ENCODE results near the gene WNK3.
"Not testable (repeated sequence)": the region's sequence is repeated elsewhere in the genome, so short reads cannot be mapped to it uniquely, and the experiment has no call there.

WNK3 gene

DNA sequence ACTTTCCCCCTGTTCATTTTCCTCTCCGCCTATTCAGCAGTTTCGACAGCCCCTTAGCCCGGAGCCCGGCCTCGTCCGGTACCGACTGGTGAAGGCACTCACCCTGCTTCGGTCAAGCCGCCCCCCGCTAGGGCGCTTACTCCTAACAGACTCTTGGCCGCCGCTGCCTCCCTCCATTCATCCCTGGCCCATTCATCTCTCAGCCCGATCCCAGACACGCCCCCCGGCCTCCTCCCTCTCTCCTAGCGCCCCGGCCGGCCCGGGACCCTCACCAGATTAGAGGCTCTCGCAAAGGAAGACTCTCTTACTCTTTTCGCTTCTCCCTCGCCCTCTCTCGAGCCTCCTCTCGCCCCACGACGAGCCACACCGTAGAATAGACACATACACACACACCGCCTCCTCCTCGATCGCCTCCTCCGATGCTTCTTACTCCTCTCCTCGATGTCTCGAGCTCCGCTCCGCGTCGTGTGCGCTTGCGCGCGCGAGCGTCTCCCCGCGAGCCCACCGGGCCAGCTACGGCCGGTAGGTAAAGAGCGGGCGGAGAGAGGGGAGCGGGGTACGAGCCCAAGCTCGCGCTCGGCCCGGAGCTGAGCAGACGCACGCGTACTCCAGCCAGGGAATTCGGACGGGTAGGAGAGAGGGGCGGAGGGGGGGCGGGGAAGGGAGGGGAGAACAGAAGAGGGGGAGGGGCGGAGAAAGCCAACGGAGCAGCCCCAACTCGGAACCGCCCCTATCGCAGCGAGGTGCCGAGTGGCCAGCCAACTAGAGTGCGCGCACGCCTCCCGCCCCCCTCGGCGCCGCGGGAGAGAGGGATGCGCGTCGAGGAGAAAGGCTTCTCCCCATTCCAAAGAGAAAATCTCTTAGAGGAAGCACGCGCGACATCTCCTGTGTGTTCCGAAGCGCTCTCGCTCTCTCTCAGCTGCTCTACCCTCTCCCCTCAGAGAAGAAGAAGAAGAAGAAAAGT is at the start of gene WNK3:
Gene WNK3 (minus strand): TSS at position 633 of the 964 bp plus-strand sequence.
- DNase-seq: no peak

DNA sequence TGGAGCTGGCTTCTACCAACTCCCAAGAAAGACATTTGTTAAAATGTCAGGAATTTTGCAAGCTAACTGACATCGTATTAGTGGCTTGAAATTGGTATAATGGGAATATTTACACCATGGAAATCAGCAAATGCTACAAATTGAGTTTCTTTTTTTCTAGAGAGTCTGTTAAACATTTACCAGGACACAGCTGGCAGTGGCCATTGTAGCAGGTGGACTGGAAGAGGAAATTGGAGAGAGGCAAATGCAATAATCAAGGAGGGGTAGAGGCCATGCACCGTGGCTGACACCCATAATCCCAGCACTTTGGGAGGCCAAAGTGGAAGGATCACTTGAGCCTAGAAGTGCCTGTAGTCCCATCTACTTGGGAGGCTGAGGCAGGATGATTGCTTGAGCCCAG is 49.4 kb upstream of the WNK3 start:
- DNase-seq: no peak

GRCh38 chrX:54397113-54397512 is 39.3 kb upstream of the WNK3 start:
- no peak for DNase-seq

GRCh38 chrX:54386314-54386713 is 28.5 kb upstream of the WNK3 start:
- DNase-seq: no peak

GRCh38 chrX:54384661-54385060 is 26.8 kb upstream of the WNK3 start:
- not testable (repeated sequence) for DNase-seq

DNA sequence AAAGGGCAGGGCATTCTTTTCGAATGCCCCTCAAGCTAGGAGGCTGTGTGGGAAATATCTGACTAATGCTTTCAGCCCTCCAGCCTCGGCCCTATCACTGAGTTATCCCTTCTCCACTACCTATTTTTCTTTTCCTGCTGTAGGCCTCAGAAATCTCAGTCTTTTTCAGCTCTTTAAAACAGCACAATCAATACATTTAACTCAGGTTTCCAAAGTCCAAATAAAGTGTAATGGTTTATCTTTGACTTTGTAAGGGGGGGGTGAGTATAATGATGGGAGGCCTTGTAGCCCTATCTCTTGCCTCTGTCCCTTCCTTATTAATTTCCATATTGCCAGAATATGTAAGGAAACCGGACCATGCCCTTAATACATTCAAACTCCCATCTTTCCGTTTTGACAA is 1.6 kb upstream of the WNK3 start:
- no peak for DNase-seq

DNA sequence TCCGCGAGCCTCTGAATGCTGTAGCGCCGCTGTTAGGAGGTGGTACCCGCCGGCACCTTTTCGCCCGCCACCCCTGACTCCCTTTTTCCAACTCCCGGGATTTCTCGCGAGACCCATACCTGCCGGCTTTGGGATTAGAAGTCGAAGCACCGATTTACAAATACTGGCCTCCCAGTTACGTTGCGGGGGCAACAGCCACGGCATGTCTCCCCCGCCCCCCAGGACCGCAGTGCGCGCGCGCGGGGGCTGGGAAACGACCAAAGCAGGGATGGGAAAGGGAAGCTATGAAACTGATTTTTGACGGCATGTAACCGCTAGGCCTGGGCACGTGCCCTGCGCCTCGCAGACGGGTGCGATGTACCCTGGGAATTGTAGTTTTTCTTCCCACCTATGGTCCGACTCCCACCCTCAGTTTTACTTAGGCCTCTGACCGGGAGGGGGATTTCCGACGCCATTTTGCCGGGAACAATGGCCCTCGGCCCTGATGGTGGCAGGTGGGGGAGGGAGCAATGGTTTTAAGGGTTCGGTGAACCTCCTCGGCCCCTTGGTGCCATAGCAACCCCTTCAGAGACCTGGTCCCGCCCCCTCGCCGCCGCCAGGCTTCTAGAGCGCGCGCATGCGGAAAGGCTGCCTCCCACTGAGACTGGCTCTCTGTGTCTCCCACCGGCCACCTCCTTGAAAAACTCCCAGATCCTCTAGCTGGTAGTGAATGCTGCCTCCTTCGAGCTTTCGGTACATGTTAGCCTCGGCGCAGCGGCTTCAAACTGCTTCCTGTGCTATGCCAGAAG is 772 bp upstream of the WNK3 start:
- no peak for DNase-seq

DNA sequence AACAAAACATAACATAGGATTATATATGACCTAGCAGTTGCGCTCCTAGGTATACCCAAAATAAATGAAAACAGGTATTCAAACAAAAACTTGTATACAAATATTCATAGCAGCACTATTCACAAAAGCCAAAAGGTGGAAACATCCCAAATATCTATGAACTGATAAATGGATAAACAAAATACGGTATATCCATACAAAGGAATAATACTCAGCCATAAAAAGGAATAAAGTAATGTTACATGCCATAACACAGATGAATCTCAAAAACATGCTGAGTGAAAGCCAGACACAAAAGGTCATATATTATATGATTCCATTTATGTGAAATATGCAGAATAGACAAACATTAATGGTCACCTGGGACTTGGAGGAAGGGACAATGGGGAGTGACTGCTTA is 5.2 kb downstream of the WNK3 start:
- no peak for DNase-seq

DNA sequence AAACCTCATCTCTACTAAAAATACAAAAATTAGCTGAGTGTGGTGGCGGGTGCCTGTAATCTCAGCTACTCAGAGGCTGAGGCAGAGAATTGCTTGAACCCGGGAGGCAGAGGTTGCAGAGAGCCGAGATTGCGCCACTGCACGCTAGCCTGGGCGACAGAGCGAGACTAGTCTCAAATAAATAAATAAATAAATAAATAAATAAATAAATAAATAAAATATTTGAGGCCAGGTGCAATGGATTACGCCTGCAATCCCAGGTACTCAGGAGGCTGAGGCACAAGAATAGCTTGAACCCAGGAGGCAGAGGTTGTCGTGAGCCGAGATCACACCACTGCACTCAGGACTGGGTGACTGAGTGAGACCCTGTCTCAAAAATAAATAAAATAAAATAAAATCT is 20.5 kb downstream of the WNK3 start:
- not testable (repeated sequence) for DNase-seq

- no peak for DNase-seq
These were observed 32.8 kb downstream of the WNK3 start for GRCh38 chrX:54325077-54325476.

GRCh38 chrX:54320067-54320466 is 37.8 kb downstream of the WNK3 start:
- no peak for DNase-seq

DNA sequence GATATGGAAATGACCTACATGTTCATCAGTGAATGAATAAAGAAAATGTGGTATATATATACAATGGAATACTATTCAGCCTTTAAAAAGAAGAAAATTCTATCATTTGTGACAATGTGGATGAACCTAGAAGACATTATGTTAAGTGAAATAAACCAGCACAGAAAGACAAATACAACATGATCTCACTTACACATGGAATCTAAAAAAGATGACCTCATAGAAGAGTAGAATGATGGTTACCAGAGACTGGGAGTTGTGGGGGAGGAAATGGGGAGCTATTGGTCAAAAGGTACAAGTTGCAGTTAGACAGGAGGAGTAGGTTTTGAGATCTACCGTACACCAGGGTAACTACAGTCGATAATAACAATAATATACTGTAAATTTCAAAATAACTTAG is 51.5 kb downstream of the WNK3 start:
- no peak for DNase-seq

DNA sequence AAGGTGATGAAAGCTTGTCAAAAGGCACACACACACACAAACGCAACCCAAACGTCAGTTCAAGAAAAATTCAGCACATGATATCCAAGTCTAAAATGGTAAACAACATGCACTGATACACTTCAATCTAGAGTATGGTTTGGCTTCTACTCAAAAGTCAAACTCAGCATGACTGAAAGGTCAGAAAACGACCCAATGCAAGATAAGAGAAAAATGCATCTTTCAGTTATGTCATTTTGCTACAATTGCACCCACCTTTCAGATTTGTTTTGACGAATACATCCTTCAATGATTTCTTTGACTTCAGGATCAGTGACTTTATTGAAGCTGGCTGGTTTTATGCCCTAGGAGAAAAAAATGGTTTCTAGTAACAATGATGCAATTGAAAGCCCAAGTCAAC is 56.3 kb downstream of the WNK3 start:
- DNase-seq: no peak

DNA sequence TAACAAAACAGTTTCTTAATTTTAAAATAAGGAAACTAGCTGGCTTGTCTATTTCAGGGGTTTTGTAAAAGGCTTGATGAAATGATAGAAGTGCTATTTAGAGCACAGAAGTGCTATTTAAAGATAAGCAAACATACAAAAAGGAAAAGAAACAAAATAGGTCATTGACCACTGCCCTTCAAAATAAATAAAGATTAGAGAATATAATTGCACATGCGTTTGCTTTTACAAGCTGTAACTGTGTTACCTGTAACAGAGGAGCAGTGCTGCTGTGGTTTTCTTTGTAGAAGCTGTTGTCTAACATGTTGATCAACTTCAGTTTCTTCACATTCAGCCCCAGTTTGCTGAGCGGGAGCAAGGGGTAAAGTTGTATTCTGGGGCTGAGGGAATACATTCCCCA is 63.5 kb downstream of the WNK3 start:
- no peak for DNase-seq

GRCh38 chrX:54292755-54293154 is 65.1 kb downstream of the WNK3 start:
- DNase-seq: no peak

- DNase-seq: no peak
These were observed 66.1 kb downstream of the WNK3 start for GRCh38 chrX:54291758-54292157.

DNA sequence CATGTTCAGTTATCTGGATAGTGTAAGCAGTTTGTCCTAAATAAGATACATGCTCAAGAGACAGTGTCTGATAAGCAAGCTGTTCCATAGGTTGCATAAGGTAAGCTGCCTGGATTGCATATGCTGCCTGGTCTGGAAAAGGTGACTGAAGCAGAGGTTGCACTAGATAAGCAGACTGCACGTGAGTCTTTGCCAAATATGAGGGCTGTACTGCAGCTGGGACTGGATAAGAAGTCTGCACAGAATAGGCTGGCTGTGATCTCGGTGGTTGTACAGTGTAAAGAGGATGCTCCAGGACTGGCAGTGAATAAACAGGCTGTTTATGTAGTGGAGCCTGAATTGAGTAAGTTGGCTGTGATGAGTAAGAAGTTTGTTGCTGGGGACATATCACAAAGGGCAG is 68.9 kb downstream of the WNK3 start:
- no peak for DNase-seq

DNA sequence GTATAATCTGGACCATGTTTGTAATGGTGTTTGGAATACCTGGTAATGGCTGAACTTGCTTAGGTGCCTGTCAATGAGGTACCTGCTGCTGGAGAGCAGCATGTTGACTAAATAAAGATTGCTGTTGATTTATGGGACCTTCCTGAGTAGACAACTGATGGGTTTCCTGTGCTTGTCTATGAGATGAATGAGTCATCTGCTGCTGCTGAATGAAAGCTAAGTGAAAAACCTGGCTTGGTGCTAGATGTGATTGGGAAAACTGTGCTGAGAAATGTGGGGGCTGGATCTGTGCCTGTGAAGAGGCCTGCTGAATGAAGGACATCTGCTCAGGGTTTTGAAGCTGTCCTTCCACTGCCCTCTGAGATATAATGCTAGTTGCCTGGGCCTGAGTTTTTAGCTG is 69.6 kb downstream of the WNK3 start:
- no peak for DNase-seq

GRCh38 chrX:54281676-54282075 is 76.2 kb downstream of the WNK3 start:
- no peak for DNase-seq

DNA sequence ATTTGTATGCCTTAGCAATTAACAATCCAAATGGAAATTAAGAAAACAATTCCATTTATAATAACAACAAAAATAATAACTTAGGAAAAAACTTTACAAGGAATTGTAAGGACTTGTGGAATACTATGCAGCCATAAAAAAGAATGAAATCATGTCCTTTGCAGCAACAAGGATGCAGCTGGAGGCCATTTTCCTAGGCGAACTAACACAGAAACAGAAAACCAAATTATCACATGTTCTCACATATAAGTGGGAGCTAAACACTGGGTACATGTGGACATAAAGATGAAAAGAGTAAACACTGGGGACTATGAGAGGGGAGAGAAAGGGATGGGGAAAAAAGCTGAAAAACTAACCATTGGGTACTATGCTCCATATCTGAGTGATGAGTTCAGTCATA is 77.4 kb downstream of the WNK3 start:
- DNase-seq: no peak

- DNase-seq: no peak
These were observed 86.2 kb downstream of the WNK3 start for GRCh38 chrX:54271664-54272063.

DNA sequence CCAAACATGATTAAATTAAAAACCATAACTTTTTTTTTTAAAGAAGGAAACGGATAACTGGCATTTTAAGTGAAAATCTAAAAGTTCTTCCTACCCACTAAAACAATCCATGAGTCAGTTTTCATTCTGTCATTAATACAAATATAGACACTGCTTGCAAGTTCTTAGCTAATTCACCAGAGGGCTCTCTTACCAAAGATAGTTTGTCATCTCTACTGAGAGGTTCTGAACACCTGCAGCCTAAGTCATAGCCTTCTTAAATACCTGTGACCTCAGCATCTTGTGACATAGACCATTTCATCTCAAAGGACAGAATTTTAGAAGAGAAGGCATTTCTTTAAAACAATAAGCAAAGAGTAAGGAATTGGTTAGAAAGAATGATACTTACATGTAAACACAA is 109.5 kb downstream of the WNK3 start:
- DNase-seq: no peak

GRCh38 chrX:54246866-54247265 is 111.0 kb downstream of the WNK3 start:
- DNase-seq: no peak

DNA sequence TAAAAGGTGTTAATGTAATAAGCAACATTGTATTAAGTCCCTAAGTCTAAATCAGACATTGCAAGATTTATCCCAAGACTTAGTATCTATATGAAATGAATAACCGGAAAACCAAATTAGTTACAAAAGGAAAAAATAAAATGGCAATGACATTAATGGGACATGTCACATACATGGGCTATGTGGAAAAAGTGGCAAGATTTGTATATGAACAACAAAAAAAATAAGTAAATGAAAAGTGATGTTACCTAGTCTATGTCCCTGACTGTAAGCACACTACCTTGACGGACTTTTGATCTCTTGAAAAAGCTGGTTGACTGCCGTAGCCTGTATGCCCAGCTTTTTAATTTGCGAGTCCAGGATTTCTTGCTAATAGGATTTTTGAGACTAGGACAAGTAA is 119.3 kb downstream of the WNK3 start:
- no peak for DNase-seq
